Measurements from ENCODE around the gene SLC26A4. TPM values are rescaled to one million over a fixed set of nuclear protein-coding genes. Genes with fewer than 3 reads are reported as not detected.

SLC26A4 gene
- total RNA-seq, 4 donors from 2014 or later: 1.2 to 4.4 (median 1.7) TPM; not detected in 1

GRCh38 chr7:107678110-107678753 lies 17.6 kb downstream of the SLC26A4 start:
- H3K4me1 ChIP-seq: no peaks in the 10 kb centered on the region
- no peak overlapping the region for H3K4me3 ChIP-seq
- no peaks in the 10 kb centered on the region for H3K27me3 ChIP-seq
- H3K9me3 ChIP-seq: no peaks in the 10 kb centered on the region
- no peak for TF ChIP-seq POLR2A (IDR thresholded peaks at IDR 0.05)
- TF ChIP-seq CTCF (IDR thresholded peaks at IDR 0.05): no peak
- no peak overlapping the region for H3K27ac ChIP-seq
- intact Hi-C loops (cut with DNase I; ENCODE audit: low total_unique reads): no loop called here
- H3K36me3 ChIP-seq: no peaks in the 10 kb centered on the region
- no peak for DNase-seq

GRCh38 chr7:107680478-107680877 lies 19.9 kb downstream of the SLC26A4 start:
- intact Hi-C loops (cut with DNase I; ENCODE audit: low total_unique reads): no loop called here
- Histone ChIP-seq H3K4me3 (no peak overlapping the region), H3K36me3 (no peaks in the 10 kb centered on the region), H3K4me1 (no peaks in the 10 kb centered on the region), H3K9me3 (no peaks in the 10 kb centered on the region), H3K27ac (no peak overlapping the region), H3K27me3 (no peaks in the 10 kb centered on the region)
- no peak for TF ChIP-seq POLR2A (IDR thresholded peaks at IDR 0.05)
- no peak for TF ChIP-seq CTCF (IDR thresholded peaks at IDR 0.05)
- no peak for DNase-seq

GRCh38 chr7:107682886-107683285 lies 22.3 kb downstream of the SLC26A4 start:
- Histone ChIP-seq H3K4me3 (no peak overlapping the region), H3K27ac (no peak overlapping the region), H3K4me1 (no peaks in the 10 kb centered on the region), H3K36me3 (no peaks in the 10 kb centered on the region), H3K9me3 (no peaks in the 10 kb centered on the region), H3K27me3 (no peaks in the 10 kb centered on the region)
- TF ChIP-seq POLR2A (IDR thresholded peaks at IDR 0.05): no peak
- no peak for TF ChIP-seq CTCF (IDR thresholded peaks at IDR 0.05)
- intact Hi-C loops (cut with DNase I; ENCODE audit: low total_unique reads): no loop called here
- DNase-seq: no peak

- no peak for TF ChIP-seq CTCF (IDR thresholded peaks at IDR 0.05)
- TF ChIP-seq POLR2A (IDR thresholded peaks at IDR 0.05): no peak
- Histone ChIP-seq H3K9me3 (no peaks in the 10 kb centered on the region), H3K4me3 (no peak overlapping the region), H3K36me3 (no peaks in the 10 kb centered on the region), H3K27ac (no peak overlapping the region), H3K4me1 (no peaks in the 10 kb centered on the region), H3K27me3 (no peaks in the 10 kb centered on the region)
- DNase-seq: no peak
- intact Hi-C loops (cut with DNase I; ENCODE audit: low total_unique reads): no loop called here
These were observed 23.7 kb downstream of the SLC26A4 start for GRCh38 chr7:107684287-107684686.

- intact Hi-C loops (cut with DNase I; ENCODE audit: low total_unique reads): no loop called here
- no peak overlapping the region for H3K4me3 ChIP-seq
- H3K9me3 ChIP-seq: no peaks in the 10 kb centered on the region
- H3K36me3 ChIP-seq: no peaks in the 10 kb centered on the region
- H3K27ac ChIP-seq: no peak overlapping the region
- no peak for TF ChIP-seq CTCF (IDR thresholded peaks at IDR 0.05)
- no peak for TF ChIP-seq POLR2A (IDR thresholded peaks at IDR 0.05)
- H3K4me1 ChIP-seq: no peaks in the 10 kb centered on the region
- no peaks in the 10 kb centered on the region for H3K27me3 ChIP-seq
- DNase-seq: no peak
These were observed 24.4 kb downstream of the SLC26A4 start for GRCh38 chr7:107684947-107685463.
